A549 (cell line): ENCODE measurements around the gene STAT4. TPM values are rescaled to one million over a fixed set of nuclear protein-coding genes. Genes with fewer than 3 reads are reported as not detected.

Experiments used
- ATAC-seq, 2 experiments: fragments of 200-7000 bp in 1 of 2; fragments of >200 bp in 1 of 2; cut with Nextera tagmentation in 1 of 2; cut with Tn5 transposase in 1 of 2; 3 replicates each; pipeline versions ENCODE4 v1.8.0 to v1.9.1; 2018 to 2020; ENCODE audit warnings: mild to moderate bottlenecking in 1 of 2, moderate library complexity in 1 of 2
- CTCF ChIA-PET: fragments of 300-600 bp; sonication (Branson Sonifier 250); formaldehyde crosslinking; extraction: SDS; loops from one replicate; lab custom pipeline; 2021; ENCODE audit warnings: antibody characterized with exemption, inconsistent platforms; lab: Yijun Ruan, JAX
- POLR2A ChIA-PET: fragments of 350-600 bp; formaldehyde crosslinking; extraction: SDS; loops from one replicate; lab custom pipeline; 2021; ENCODE audit warnings: antibody characterized with exemption, inconsistent platforms; lab: Yijun Ruan, JAX
- DNase-seq, 2 experiments: peaks; one replicate each; pipeline versions ENCODE4 v3.0.0 to v3.0.0-alpha.2; 2011 to 2016; ENCODE audit warnings: low read depth in 1 of 2, low spot score in 1 of 2
- FAIRE-seq: peaks from 2 replicates; lab custom pipeline; 2011; peaks lifted over from hg19 to GRCh38; lab: Jason Lieb, UNC
- H3K27ac ChIP-seq, 2 experiments: fragments of >200 bp; sonication (Bioruptor Twin); formaldehyde crosslinking; 3 replicates each; pipeline ENCODE4 v1.5.1; 2016 to 2017
- H3K4me1 ChIP-seq: fragments of >200 bp; sonication (Bioruptor Twin); formaldehyde crosslinking; 3 replicates; pipeline ENCODE4 v1.6.1; 2016
- H3K4me2 ChIP-seq: fragments of >200 bp; sonication (Bioruptor Twin); formaldehyde crosslinking; 3 replicates; pipeline ENCODE4 v1.6.1; 2016
- H3K4me3 ChIP-seq: fragments of >200 bp; sonication (Bioruptor Twin); formaldehyde crosslinking; 3 replicates; pipeline ENCODE4 v1.5.1; 2016
- H3K9me3 ChIP-seq: fragments of >200 bp; sonication (Bioruptor Twin); formaldehyde crosslinking; 3 replicates; pipeline ENCODE4 v1.6.1; 2016
- ATOH8 ChIP-seq: fragments of 250-450 bp; sonication (Bioruptor Pico); IDR thresholded peaks from 2 replicates; pipeline ENCODE4 v1.5.0; 2020; ENCODE audit warnings: low read depth, mild to moderate bottlenecking, moderate library complexity
- BHLHE40 ChIP-seq: IDR thresholded peaks from 2 replicates; pipeline ENCODE4 v1.6.1; 2012; ENCODE audit warnings: low read depth, low read length, inconsistent platforms
- CEBPB ChIP-seq, 2 experiments: fragments of >200 bp in 1 of 2; sonication (Bioruptor Twin) in 1 of 2; formaldehyde crosslinking in 1 of 2; IDR thresholded peaks; 2 replicates each; pipeline ENCODE4 v1.6.1; 2012 to 2016
- CHD2 ChIP-seq: fragments of 150-350 bp; IDR thresholded peaks from 2 replicates; pipeline ENCODE4 v1.6.1; 2014; ENCODE audit warnings: low read length; ENCODE audit not compliant: partially characterized antibody
- EHMT2 ChIP-seq: fragments of 200-600 bp; sonication (generic); IDR thresholded peaks from 2 replicates; pipeline ENCODE4 v1.6.1; 2016; ENCODE audit warnings: antibody characterized with exemption, low read depth, mild to moderate bottlenecking, moderate library complexity
- GATA3 ChIP-seq: IDR thresholded peaks from 2 replicates; pipeline ENCODE4 v1.6.1; 2012; ENCODE audit warnings: borderline replicate concordance
- HDAC2 ChIP-seq: fragments of 200-600 bp; sonication (generic); IDR thresholded peaks from 2 replicates; pipeline ENCODE4 v1.6.1; 2016
- HOXA7 ChIP-seq: fragments of 250-450 bp; sonication (Bioruptor Pico); IDR thresholded peaks from 2 replicates; pipeline ENCODE4 v1.5.0; 2020; ENCODE audit warnings: mild to moderate bottlenecking, moderate library complexity
- HOXB13 ChIP-seq: fragments of 250-450 bp; sonication (Bioruptor Pico); IDR thresholded peaks from 2 replicates; pipeline ENCODE4 v1.5.0; 2020; ENCODE audit warnings: low read depth, mild to moderate bottlenecking, moderate library complexity
- JUNB ChIP-seq: fragments of >200 bp; sonication (Bioruptor Twin); formaldehyde crosslinking; IDR thresholded peaks from 2 replicates; pipeline ENCODE4 v1.6.1; 2016
- MAX ChIP-seq: IDR thresholded peaks from 2 replicates; pipeline ENCODE4 v1.6.1; 2012
- NR3C1 ChIP-seq: fragments of >200 bp; sonication (Bioruptor Twin); formaldehyde crosslinking; IDR thresholded peaks from 3 replicates; pipeline ENCODE4 v1.6.1; 2017
- PBX3 ChIP-seq: IDR thresholded peaks from 2 replicates; pipeline ENCODE4 v1.6.1; 2012
- RARB ChIP-seq: fragments of 250-450 bp; sonication (Bioruptor Pico); IDR thresholded peaks from 2 replicates; pipeline ENCODE4 v1.8.0; 2021; ENCODE audit warnings: mild to moderate bottlenecking, moderate library complexity
- SMC3 ChIP-seq: fragments of >200 bp; sonication (Bioruptor Twin); formaldehyde crosslinking; IDR thresholded peaks from 3 replicates; pipeline ENCODE4 v1.6.1; 2018; ENCODE audit warnings: inconsistent platforms
- ZC3H11A ChIP-seq: fragments of 450-650 bp; IDR thresholded peaks from 2 replicates; pipeline ENCODE4 v1.6.1; 2014; ENCODE audit warnings: antibody characterized with exemption, mild to moderate bottlenecking
- ZFP36 ChIP-seq: fragments of 450-650 bp; IDR thresholded peaks from 2 replicates; pipeline ENCODE4 v1.6.1; 2014; ENCODE audit warnings: borderline replicate concordance; ENCODE audit not compliant: partially characterized antibody
- ZSCAN20 ChIP-seq: fragments of 250-450 bp; sonication (Bioruptor Pico); IDR thresholded peaks from 2 replicates; pipeline ENCODE4 v1.8.0; 2022; ENCODE audit warnings: mild to moderate bottlenecking, moderate library complexity
- WGBS: methylation state at CpG from one replicate; pipeline ENCODE4 v1.1.6; 2017; ENCODE audit errors: missing lambda C conversion rate; 5-methylcytosine and 5-hydroxymethylcytosine counted together
- polyA plus RNA-seq, 4 experiments: library from polyadenylated mRNA; depleted of rRNA in 3 of 4; stranded (reverse); fragments of >200 nt; fragmentation: RNase III in 1 of 4; extraction: RNeasy Plus Mini Kit Qiagen cat#74134 plus additional on column Dnase treatment in 1 of 4; gene quantifications; 2 replicates in 3 of 4; 3 replicates in 1 of 4; pipeline ENCODE4 v1.2.3, GENCODE V29; 2011 to 2017
- TF ChIP-seq, protein P1 (sequence below): fragments of 250-450 bp; sonication (Bioruptor Pico); IDR thresholded peaks from 2 replicates; pipeline ENCODE4 v1.5.0; 2021; ENCODE audit warnings: mild to moderate bottlenecking, moderate library complexity, borderline replicate concordance
- TF ChIP-seq, protein P2 (sequence below): fragments of 150-350 bp; IDR thresholded peaks from 2 replicates; pipeline ENCODE4 v1.6.1; 2014; ENCODE audit warnings: low read depth, mild to moderate bottlenecking, low read length

STAT4 gene
- polyA plus RNA-seq, 2 of the 4 experiments (the other 2 are of a cell fraction): 11.6 to 34.4 TPM

GRCh38 chr2:191078165-191078867, 72.5 kb downstream of the STAT4 start:
- Histone ChIP-seq H3K27ac (no peak overlapping the region), H3K4me2 (no peak overlapping the region), H3K9me3 (no peaks in the 10 kb centered on the region), H3K4me1 (no peaks in the 10 kb centered on the region), H3K4me3 (no peak overlapping the region)
- no peak for ATAC-seq
- no peak for TF ChIP-seq CHD2
- TF ChIP-seq HOXB13 (CRISPR knock-in tag): no peak
- TF ChIP-seq ZFP36: no peak
- no peak for TF ChIP-seq EHMT2
- TF ChIP-seq HOXA7: no peak
- TF ChIP-seq MAX: no peak
- no peak for TF ChIP-seq SMC3
- no peak for TF ChIP-seq ATOH8 (CRISPR knock-in tag)
- no peak for TF ChIP-seq GATA3
- TF ChIP-seq, protein P1, sequence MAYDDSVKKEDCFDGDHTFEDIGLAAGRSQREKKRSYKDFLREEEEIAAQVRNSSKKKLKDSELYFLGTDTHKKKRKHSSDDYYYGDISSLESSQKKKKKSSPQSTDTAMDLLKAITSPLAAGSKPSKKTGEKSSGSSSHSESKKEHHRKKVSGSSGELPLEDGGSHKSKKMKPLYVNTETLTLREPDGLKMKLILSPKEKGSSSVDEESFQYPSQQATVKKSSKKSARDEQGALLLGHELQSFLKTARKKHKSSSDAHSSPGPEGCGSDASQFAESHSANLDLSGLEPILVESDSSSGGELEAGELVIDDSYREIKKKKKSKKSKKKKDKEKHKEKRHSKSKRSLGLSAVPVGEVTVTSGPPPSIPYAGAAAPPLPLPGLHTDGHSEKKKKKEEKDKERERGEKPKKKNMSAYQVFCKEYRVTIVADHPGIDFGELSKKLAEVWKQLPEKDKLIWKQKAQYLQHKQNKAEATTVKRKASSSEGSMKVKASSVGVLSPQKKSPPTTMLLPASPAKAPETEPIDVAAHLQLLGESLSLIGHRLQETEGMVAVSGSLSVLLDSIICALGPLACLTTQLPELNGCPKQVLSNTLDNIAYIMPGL: no peak
- TF ChIP-seq PBX3: no peak
- no peak for TF ChIP-seq JUNB
- no peak for TF ChIP-seq ZC3H11A
- no peak for TF ChIP-seq RARB (CRISPR knock-in tag)
- ChIA-PET POLR2A (no interaction called here), CTCF (interaction anchor here (0.6 kb wide), 1 partner anchor 374 kb away, joined by 3 read pairs; no protein-coding TSS in a partner anchor)
- DNase-seq: no peak
- WGBS: 81% methylated on average over 3 of the region's 3 CpGs
- FAIRE-seq: no peak

- ATAC-seq (no peak), DNase-seq (no peak)
- CTCF ChIA-PET: interaction anchor here (0.6 to 1.7 kb wide), 2 partner anchors 19 to 398 kb away, joined by 3 to 5 read pairs; no protein-coding TSS in a partner anchor
- no peak overlapping the region for H3K4me3 ChIP-seq
- TF ChIP-seq BHLHE40: no peak
- TF ChIP-seq RARB (CRISPR knock-in tag): no peak
- no peak for TF ChIP-seq NR3C1
- no peak for TF ChIP-seq ZSCAN20
- no peak for TF ChIP-seq GATA3
- TF ChIP-seq CEBPB (IDR thresholded peaks at IDR 0.05): no peak
- TF ChIP-seq, protein P2, sequence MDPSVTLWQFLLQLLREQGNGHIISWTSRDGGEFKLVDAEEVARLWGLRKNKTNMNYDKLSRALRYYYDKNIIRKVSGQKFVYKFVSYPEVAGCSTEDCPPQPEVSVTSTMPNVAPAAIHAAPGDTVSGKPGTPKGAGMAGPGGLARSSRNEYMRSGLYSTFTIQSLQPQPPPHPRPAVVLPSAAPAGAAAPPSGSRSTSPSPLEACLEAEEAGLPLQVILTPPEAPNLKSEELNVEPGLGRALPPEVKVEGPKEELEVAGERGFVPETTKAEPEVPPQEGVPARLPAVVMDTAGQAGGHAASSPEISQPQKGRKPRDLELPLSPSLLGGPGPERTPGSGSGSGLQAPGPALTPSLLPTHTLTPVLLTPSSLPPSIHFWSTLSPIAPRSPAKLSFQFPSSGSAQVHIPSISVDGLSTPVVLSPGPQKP: no peak
- TF ChIP-seq HDAC2: no peak
- TF ChIP-seq, all 56 proteins: peak for 0
- POLR2A ChIA-PET: no interaction called here
- Histone ChIP-seq H3K4me1 (no peaks in the 10 kb centered on the region), H3K9me3 (no peaks in the 10 kb centered on the region), H3K4me2 (no peak overlapping the region), H3K27ac (no peak overlapping the region)
- FAIRE-seq: no peak
- 8% methylated on average over 1 of the region's 1 CpG for WGBS
Measured at GRCh38 chr2:191070276-191070675, 80.5 kb downstream of the STAT4 start.
